HEK293 (cell line): ENCODE measurements around the gene CD302.

Experiments used
- CTCF ChIA-PET: fragments of 350-600 bp; formaldehyde crosslinking; extraction: SDS; loops from one replicate; lab custom pipeline; 2021; ENCODE audit warnings: antibody characterized with exemption; lab: Yijun Ruan, JAX
- POLR2A ChIA-PET: fragments of 300-600 bp; formaldehyde crosslinking; extraction: SDS; loops from one replicate; lab custom pipeline; 2020; ENCODE audit warnings: antibody characterized with exemption, inconsistent platforms; lab: Yijun Ruan, JAX
- H3K27ac ChIP-seq: fragments of 200-500 bp; sonication (Bioruptor generic); 2 replicates; pipeline ENCODE4 v1.5.1; 2014; ENCODE audit warnings: low read depth, low read length, control low read depth, inconsistent platforms; ENCODE audit errors: extremely low read depth
- H3K36me3 ChIP-seq, 2 experiments: fragments of 200-500 bp in 1 of 2; sonication (Bioruptor generic) in 1 of 2; 1 replicate in 1 of 2; 2 replicates in 1 of 2; pipeline ENCODE4 v1.5.1; 2014 to 2017; ENCODE audit warnings: inconsistent platforms in 2 of 2, low read length in 2 of 2; ENCODE audit not compliant: control insufficient read depth in 2 of 2, insufficient read depth in 1 of 2
- H3K4me1 ChIP-seq: fragments of 200-500 bp; sonication (Bioruptor generic); 2 replicates; pipeline ENCODE4 v1.5.1; 2014; ENCODE audit warnings: mild to moderate bottlenecking, low read length, inconsistent platforms; ENCODE audit not compliant: control insufficient read depth, insufficient read depth
- H3K4me3 ChIP-seq: 2 replicates; pipeline ENCODE4 v1.5.1; 2011; ENCODE audit warnings: low read depth, mild to moderate bottlenecking, control low read depth, low read length, moderate library complexity
- H3K9me3 ChIP-seq: fragments of 200-500 bp; sonication (Bioruptor generic); 2 replicates; pipeline ENCODE4 v1.5.1; 2014; ENCODE audit warnings: low read depth, low read length, inconsistent platforms; ENCODE audit not compliant: control insufficient read depth, insufficient read depth
- MYNN ChIP-seq: fragments of 450-650 bp; formaldehyde crosslinking; IDR thresholded peaks from 2 replicates; pipeline ENCODE4 v1.5.1; 2016; ENCODE audit warnings: missing biosample characterization, missing genetic modification characterization, borderline replicate concordance
- ZNF10 ChIP-seq: fragments of 450-650 bp; formaldehyde crosslinking; IDR thresholded peaks from 2 replicates; pipeline ENCODE4 v1.5.1; 2017; ENCODE audit warnings: missing biosample characterization, missing genetic modification characterization
- ZNF133 ChIP-seq: fragments of 450-650 bp; formaldehyde crosslinking; IDR thresholded peaks from 2 replicates; pipeline ENCODE4 v1.5.1; 2016; ENCODE audit warnings: missing biosample characterization, missing genetic modification characterization
- ZNF354C ChIP-seq: fragments of 450-650 bp; formaldehyde crosslinking; IDR thresholded peaks from 2 replicates; pipeline ENCODE4 v1.5.1; 2016; ENCODE audit warnings: missing biosample characterization, missing genetic modification characterization, low read depth, borderline replicate concordance
- ZNF510 ChIP-seq: fragments of 450-650 bp; formaldehyde crosslinking; IDR thresholded peaks from 2 replicates; pipeline ENCODE4 v1.5.1; 2018; ENCODE audit warnings: mild to moderate bottlenecking, missing genetic modification characterization, missing biosample characterization; ENCODE audit not compliant: insufficient replicate concordance
- ZNF626 ChIP-seq: fragments of 450-650 bp; sonication (Bioruptor Pico); formaldehyde crosslinking; IDR thresholded peaks from 2 replicates; pipeline ENCODE4 v1.5.1; 2018; ENCODE audit warnings: missing biosample characterization, missing genetic modification characterization, inconsistent platforms
- ZNF639 ChIP-seq: fragments of 450-650 bp; formaldehyde crosslinking; IDR thresholded peaks from 2 replicates; pipeline ENCODE4 v1.5.1; 2016; ENCODE audit warnings: missing biosample characterization, missing genetic modification characterization
- ZNF645 ChIP-seq: fragments of 450-650 bp; formaldehyde crosslinking; IDR thresholded peaks from 2 replicates; pipeline ENCODE4; 2016; ENCODE audit warnings: missing biosample characterization, missing genetic modification characterization
- ZNF747 ChIP-seq: fragments of 450-650 bp; formaldehyde crosslinking; IDR thresholded peaks from 2 replicates; pipeline ENCODE4 v1.5.1; 2016; ENCODE audit warnings: missing biosample characterization, missing genetic modification characterization
- TF ChIP-seq, protein P1 (sequence below): fragments of 450-650 bp; formaldehyde crosslinking; IDR thresholded peaks from 2 replicates; pipeline ENCODE4 v1.5.1; 2017; ENCODE audit warnings: missing biosample characterization, missing genetic modification characterization
- TF ChIP-seq, protein P2 (sequence below): sonication (generic); formaldehyde crosslinking; IDR thresholded peaks from 2 replicates; pipeline ENCODE4 v1.8.1; 2022; ENCODE audit warnings: mild to moderate bottlenecking, moderate library complexity, missing genetic modification reagents
- TF ChIP-seq, protein P3 (sequence below): fragments of 450-650 bp; formaldehyde crosslinking; IDR thresholded peaks from 2 replicates; pipeline ENCODE4 v1.5.1; 2016; ENCODE audit warnings: missing biosample characterization, missing genetic modification characterization
- TF ChIP-seq, protein P4 (sequence below): fragments of 450-650 bp; formaldehyde crosslinking; IDR thresholded peaks from 2 replicates; pipeline ENCODE4 v1.5.0; 2017; ENCODE audit warnings: missing biosample characterization, missing genetic modification characterization, borderline replicate concordance
- TF ChIP-seq, protein P5 (sequence below): fragments of 450-650 bp; formaldehyde crosslinking; IDR thresholded peaks from 2 replicates; pipeline ENCODE4 v1.5.1; 2016; ENCODE audit warnings: missing biosample characterization, missing genetic modification characterization, borderline replicate concordance
- TF ChIP-seq, protein P6 (sequence below): fragments of 450-650 bp; formaldehyde crosslinking; IDR thresholded peaks from 2 replicates; pipeline ENCODE4 v1.5.1; 2016; ENCODE audit warnings: missing biosample characterization, missing genetic modification characterization

CD302 gene

DNA sequence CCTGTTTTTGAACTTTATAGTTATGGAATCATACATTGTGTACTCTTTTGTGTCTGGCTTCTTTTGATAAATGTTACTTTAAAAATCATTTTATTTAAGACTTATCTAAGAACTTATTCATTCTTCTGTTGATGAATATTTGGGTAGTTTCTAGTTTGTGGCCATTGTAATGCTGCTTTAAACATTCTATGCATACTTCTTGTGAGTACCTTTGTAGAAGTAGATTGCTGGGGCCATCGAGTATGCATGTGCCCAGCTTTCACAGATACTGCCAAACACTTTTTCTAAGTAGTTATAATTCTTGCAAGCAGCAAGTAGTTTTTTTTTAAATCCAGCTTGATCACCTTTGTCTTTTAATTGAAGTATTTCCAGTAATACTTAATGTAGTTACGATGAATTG lies 11.1 kb downstream of the CD302 start:
- H3K36me3 ChIP-seq: no peaks in the 10 kb centered on the region
- no peak overlapping the region for H3K27ac ChIP-seq
- peaks cover 3% of the 10 kb centered on the region; the same call in 1 of the 2 replicates for H3K4me1 ChIP-seq
- CTCF ChIA-PET: no interaction called here
- POLR2A ChIA-PET: no interaction called here
- no peaks in the 10 kb centered on the region for H3K9me3 ChIP-seq
- TF ChIP-seq, protein P1, sequence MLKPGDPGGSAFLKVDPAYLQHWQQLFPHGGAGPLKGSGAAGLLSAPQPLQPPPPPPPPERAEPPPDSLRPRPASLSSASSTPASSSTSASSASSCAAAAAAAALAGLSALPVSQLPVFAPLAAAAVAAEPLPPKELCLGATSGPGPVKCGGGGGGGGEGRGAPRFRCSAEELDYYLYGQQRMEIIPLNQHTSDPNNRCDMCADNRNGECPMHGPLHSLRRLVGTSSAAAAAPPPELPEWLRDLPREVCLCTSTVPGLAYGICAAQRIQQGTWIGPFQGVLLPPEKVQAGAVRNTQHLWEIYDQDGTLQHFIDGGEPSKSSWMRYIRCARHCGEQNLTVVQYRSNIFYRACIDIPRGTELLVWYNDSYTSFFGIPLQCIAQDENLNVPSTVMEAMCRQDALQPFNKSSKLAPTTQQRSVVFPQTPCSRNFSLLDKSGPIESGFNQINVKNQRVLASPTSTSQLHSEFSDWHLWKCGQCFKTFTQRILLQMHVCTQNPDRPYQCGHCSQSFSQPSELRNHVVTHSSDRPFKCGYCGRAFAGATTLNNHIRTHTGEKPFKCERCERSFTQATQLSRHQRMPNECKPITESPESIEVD (tag by site-specific recombination): no peak
- TF ChIP-seq ZNF354C (tag by site-specific recombination) (no peak), ZNF510 (tag by site-specific recombination) (no peak), ZNF645 (no peak), ZNF133 (no peak), ZNF747 (tag by site-specific recombination) (no peak), MYNN (tag by site-specific recombination) (no peak), ZNF626 (no peak), ZNF639 (tag by site-specific recombination) (no peak), ZNF10 (tag by site-specific recombination) (no peak)
- TF ChIP-seq, protein P2, sequence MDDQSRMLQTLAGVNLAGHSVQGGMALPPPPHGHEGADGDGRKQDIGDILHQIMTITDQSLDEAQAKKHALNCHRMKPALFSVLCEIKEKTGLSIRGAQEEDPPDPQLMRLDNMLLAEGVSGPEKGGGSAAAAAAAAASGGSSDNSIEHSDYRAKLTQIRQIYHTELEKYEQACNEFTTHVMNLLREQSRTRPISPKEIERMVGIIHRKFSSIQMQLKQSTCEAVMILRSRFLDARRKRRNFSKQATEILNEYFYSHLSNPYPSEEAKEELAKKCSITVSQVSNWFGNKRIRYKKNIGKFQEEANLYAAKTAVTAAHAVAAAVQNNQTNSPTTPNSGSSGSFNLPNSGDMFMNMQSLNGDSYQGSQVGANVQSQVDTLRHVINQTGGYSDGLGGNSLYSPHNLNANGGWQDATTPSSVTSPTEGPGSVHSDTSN (CRISPR knock-in tag): no peak
- TF ChIP-seq, protein P3, sequence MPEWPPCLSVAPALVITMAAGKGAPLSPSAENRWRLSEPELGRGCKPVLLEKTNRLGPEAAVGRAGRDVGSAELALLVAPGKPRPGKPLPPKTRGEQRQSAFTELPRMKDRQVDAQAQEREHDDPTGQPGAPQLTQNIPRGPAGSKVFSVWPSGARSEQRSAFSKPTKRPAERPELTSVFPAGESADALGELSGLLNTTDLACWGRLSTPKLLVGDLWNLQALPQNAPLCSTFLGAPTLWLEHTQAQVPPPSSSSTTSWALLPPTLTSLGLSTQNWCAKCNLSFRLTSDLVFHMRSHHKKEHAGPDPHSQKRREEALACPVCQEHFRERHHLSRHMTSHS (tag by site-specific recombination): no peak
- TF ChIP-seq, protein P4, sequence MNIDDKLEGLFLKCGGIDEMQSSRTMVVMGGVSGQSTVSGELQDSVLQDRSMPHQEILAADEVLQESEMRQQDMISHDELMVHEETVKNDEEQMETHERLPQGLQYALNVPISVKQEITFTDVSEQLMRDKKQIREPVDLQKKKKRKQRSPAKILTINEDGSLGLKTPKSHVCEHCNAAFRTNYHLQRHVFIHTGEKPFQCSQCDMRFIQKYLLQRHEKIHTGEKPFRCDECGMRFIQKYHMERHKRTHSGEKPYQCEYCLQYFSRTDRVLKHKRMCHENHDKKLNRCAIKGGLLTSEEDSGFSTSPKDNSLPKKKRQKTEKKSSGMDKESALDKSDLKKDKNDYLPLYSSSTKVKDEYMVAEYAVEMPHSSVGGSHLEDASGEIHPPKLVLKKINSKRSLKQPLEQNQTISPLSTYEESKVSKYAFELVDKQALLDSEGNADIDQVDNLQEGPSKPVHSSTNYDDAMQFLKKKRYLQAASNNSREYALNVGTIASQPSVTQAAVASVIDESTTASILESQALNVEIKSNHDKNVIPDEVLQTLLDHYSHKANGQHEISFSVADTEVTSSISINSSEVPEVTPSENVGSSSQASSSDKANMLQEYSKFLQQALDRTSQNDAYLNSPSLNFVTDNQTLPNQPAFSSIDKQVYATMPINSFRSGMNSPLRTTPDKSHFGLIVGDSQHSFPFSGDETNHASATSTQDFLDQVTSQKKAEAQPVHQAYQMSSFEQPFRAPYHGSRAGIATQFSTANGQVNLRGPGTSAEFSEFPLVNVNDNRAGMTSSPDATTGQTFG (tag by site-specific recombination): no peak
- TF ChIP-seq, protein P5, sequence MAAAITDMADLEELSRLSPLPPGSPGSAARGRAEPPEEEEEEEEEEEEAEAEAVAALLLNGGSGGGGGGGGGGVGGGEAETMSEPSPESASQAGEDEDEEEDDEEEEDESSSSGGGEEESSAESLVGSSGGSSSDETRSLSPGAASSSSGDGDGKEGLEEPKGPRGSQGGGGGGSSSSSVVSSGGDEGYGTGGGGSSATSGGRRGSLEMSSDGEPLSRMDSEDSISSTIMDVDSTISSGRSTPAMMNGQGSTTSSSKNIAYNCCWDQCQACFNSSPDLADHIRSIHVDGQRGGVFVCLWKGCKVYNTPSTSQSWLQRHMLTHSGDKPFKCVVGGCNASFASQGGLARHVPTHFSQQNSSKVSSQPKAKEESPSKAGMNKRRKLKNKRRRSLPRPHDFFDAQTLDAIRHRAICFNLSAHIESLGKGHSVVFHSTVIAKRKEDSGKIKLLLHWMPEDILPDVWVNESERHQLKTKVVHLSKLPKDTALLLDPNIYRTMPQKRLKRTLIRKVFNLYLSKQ: no peak
- TF ChIP-seq, protein P6, sequence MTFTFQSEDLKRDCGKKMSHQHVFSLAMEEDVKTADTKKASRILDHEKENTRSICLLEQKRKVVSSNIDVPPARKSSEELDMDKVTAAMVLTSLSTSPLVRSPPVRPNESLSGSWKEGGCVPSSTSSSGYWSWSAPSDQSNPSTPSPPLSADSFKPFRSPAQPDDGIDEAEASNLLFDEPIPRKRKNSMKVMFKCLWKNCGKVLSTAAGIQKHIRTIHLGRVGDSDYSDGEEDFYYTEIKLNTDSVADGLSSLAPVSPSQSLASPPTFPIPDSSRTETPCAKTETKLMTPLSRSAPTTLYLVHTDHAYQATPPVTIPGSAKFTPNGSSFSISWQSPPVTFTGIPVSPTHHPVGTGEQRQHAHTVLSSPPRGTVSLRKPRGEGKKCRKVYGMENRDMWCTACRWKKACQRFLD (tag by site-specific recombination): no peak
- TF ChIP-seq, all 188 proteins: peak for 0
- H3K4me3 ChIP-seq: no peak overlapping the region
